HCT116 (cell line): Measurements from ENCODE around the gene DLL1. TPM values are rescaled to one million over a fixed set of nuclear protein-coding genes. Genes with fewer than 3 reads are reported as not detected.
"Not testable (repeated sequence)": the region's sequence is repeated elsewhere in the genome, so short reads cannot be mapped to it uniquely, and the experiment has no call there.

ENCODE experiments used
- ATAC-seq: fragments of 200-7000 bp; cut with Tn5 transposase; 2 replicates; pipeline ENCODE4 v1.9.1; 2020; ENCODE audit warnings: mild to moderate bottlenecking, moderate library complexity
- Bru-seq: library from RNA; stranded (reverse); fragments of 400-500 nt; gene quantifications from one replicate; lab custom pipeline; 2021; lab: Mats Ljungman, UMichigan
- BruChase-seq, 2 experiments: library from RNA; stranded (reverse); fragments of 400-500 nt; gene quantifications; one replicate each; lab custom pipeline; 2021; lab: Mats Ljungman, UMichigan
- BruUV-seq: library from RNA; stranded (reverse); fragments of 400-500 nt; replicated peaks from 2 replicates; lab custom pipeline; 2021; lab: Mats Ljungman, UMichigan
- CTCF ChIA-PET: fragments of 300-600 bp; sonication (Branson Sonifier 250); formaldehyde crosslinking; loops from one replicate; lab custom pipeline; 2021; ENCODE audit warnings: antibody characterized with exemption; lab: Charles Lee
- POLR2A ChIA-PET: fragments of 300-600, 350-600 bp; sonication (Branson Sonifier 250); formaldehyde crosslinking; loops from one replicate; lab custom pipeline; 2021; ENCODE audit warnings: antibody characterized with exemption; lab: Charles Lee
- RAD21 ChIA-PET, 2 experiments: fragments of 300-600 bp; sonication (Branson Sonifier 250); formaldehyde crosslinking; loops; one replicate each; lab custom pipeline; 2023; ENCODE audit warnings: low total read pairs in 2 of 2; ENCODE audit not compliant: uncharacterized antibody in 2 of 2, unreplicated experiment in 2 of 2, low non-redundant PET in 1 of 2; lab: Charles Lee
- DNase-seq: peaks from one replicate; pipeline ENCODE4 v3.0.0-alpha.2; 2010; ENCODE audit warnings: low read depth, low spot score
- H2AFZ ChIP-seq: fragments of 200-600 bp; shearing (Covaris generic), sonication (generic); 2 replicates; pipeline ENCODE4 v1.6.1; 2017; ENCODE audit warnings: low read depth, mixed run types, mixed read lengths, antibody characterized with exemption, low read length; ENCODE audit not compliant: poor library complexity, severe bottlenecking
- H3K27ac ChIP-seq: 2 replicates; pipeline ENCODE4 v1.5.1; 2012; ENCODE audit warnings: low read depth, low read length
- H3K27me3 ChIP-seq: fragments of 200-600 bp; sonication (generic); 2 replicates; pipeline ENCODE4 v1.6.1; 2016; ENCODE audit warnings: mixed run types, low read length, mixed read lengths; ENCODE audit not compliant: insufficient read depth
- H3K36me3 ChIP-seq, 2 experiments: fragments of 200-500 bp in 1 of 2; fragments of 200-600 bp in 1 of 2; sonication (Bioruptor generic) in 1 of 2; sonication (generic) in 1 of 2; 2 replicates each; pipeline versions ENCODE4 v1.5.1 to v1.6.1; 2014 to 2016; ENCODE audit warnings: low read length in 2 of 2, inconsistent platforms in 1 of 2, mixed read lengths in 1 of 2, mixed run types in 1 of 2; ENCODE audit not compliant: insufficient read depth in 2 of 2, control insufficient read depth in 1 of 2
- H3K4me1 ChIP-seq, 2 experiments: fragments of 200-600 bp in 1 of 2; sonication (generic) in 1 of 2; 2 replicates each; pipeline versions ENCODE4 v1.5.1 to v1.6.1; 2012 to 2017; ENCODE audit warnings: low read length in 2 of 2, inconsistent platforms in 1 of 2, mild to moderate bottlenecking in 1 of 2, mixed read lengths in 1 of 2, mixed run types in 1 of 2, moderate library complexity in 1 of 2; ENCODE audit not compliant: insufficient read depth in 2 of 2, control insufficient read depth in 1 of 2
- H3K4me2 ChIP-seq: fragments of 200-600 bp; sonication (generic); 2 replicates; pipeline ENCODE4 v1.6.1; 2017; ENCODE audit warnings: mixed run types, low read length, mixed read lengths
- H3K4me3 ChIP-seq, 2 experiments: fragments of 200-600 bp in 1 of 2; sonication (generic) in 1 of 2; replicated peaks in 1 of 2; 2 replicates each; pipeline ENCODE4 v1.5.1; 2011 to 2016; ENCODE audit warnings: low read length in 2 of 2, control low read depth in 1 of 2, low read depth in 1 of 2, mild to moderate bottlenecking in 1 of 2, mixed read lengths in 1 of 2, mixed run types in 1 of 2
- H3K79me2 ChIP-seq: fragments of 200-600 bp; sonication (generic); 2 replicates; pipeline ENCODE4 v1.6.1; 2017; ENCODE audit warnings: mild to moderate bottlenecking, mixed run types, low read length, moderate library complexity, mixed read lengths; ENCODE audit not compliant: insufficient read depth
- H3K9ac ChIP-seq: fragments of 200-600 bp; sonication (generic); 2 replicates; pipeline ENCODE4 v1.6.1; 2016; ENCODE audit warnings: low read length, mixed read lengths
- H3K9me2 ChIP-seq: fragments of 200-600 bp; sonication (generic), shearing (Covaris generic); 2 replicates; pipeline ENCODE4 v1.6.1; 2017; ENCODE audit warnings: mixed run types, mild to moderate bottlenecking, moderate library complexity; ENCODE audit not compliant: insufficient read depth
- H3K9me3 ChIP-seq, 2 experiments: fragments of 200-500 bp in 1 of 2; fragments of 200-600 bp in 1 of 2; sonication (Bioruptor generic) in 1 of 2; sonication (generic) in 1 of 2; 2 replicates each; pipeline ENCODE4 v1.6.1; 2014 to 2017; ENCODE audit warnings: low read length in 2 of 2, mixed read lengths in 2 of 2, inconsistent platforms in 1 of 2, low read depth in 1 of 2, mild to moderate bottlenecking in 1 of 2, mixed run types in 1 of 2, moderate library complexity in 1 of 2; ENCODE audit not compliant: control insufficient read depth in 1 of 2, insufficient read depth in 1 of 2
- H4K20me1 ChIP-seq: fragments of 200-600 bp; sonication (generic), shearing (Covaris generic); 2 replicates; pipeline ENCODE4 v1.6.1; 2017; ENCODE audit warnings: mixed run types, mild to moderate bottlenecking, moderate library complexity; ENCODE audit not compliant: insufficient read depth
- CEBPB ChIP-seq: IDR thresholded peaks from 2 replicates; pipeline ENCODE4 v1.6.1; 2012; ENCODE audit warnings: low read depth
- ELF1 ChIP-seq: IDR thresholded peaks from 2 replicates; pipeline ENCODE4 v1.6.1; 2012; ENCODE audit warnings: low read depth, borderline replicate concordance
- EZH2phosphoT487 ChIP-seq: fragments of 200-600 bp; IDR thresholded peaks from 2 replicates; pipeline ENCODE4 v1.6.1; 2018; ENCODE audit warnings: antibody characterized with exemption, borderline replicate concordance
- FOSL1 ChIP-seq: IDR thresholded peaks from 2 replicates; pipeline ENCODE4 v1.6.1; 2012; ENCODE audit warnings: low read depth
- POLR2AphosphoS5 ChIP-seq: IDR thresholded peaks from 2 replicates; pipeline ENCODE4 v1.6.1; 2011; ENCODE audit warnings: mild to moderate bottlenecking, low read depth, low read length, moderate library complexity
- REST ChIP-seq: IDR thresholded peaks from 2 replicates; pipeline ENCODE4 v1.6.1; 2012; ENCODE audit warnings: low read depth
- SP1 ChIP-seq: IDR thresholded peaks from 2 replicates; pipeline ENCODE4 v1.6.1; 2012; ENCODE audit warnings: low read depth
- SRF ChIP-seq: IDR thresholded peaks from 2 replicates; pipeline ENCODE4 v1.6.1; 2012; ENCODE audit warnings: low read depth
- TCF7L2 ChIP-seq: IDR thresholded peaks from 2 replicates; pipeline ENCODE4 v1.7.0; 2011; ENCODE audit warnings: borderline replicate concordance, inconsistent platforms; ENCODE audit not compliant: insufficient read depth, insufficient read length; ENCODE audit errors: extremely low read depth
- ZFX ChIP-seq: fragments of 450-650 bp; IDR thresholded peaks from 2 replicates; pipeline ENCODE4 v1.6.1; 2017
- ZNF274 ChIP-seq: fragments of 200-500 bp; sonication (Bioruptor generic); IDR thresholded peaks from 2 replicates; pipeline ENCODE4 v1.6.1; 2014; ENCODE audit warnings: mild to moderate bottlenecking, low read depth, low read length, inconsistent platforms
- intact Hi-C: fragments of 100-400 bp; cut with micrococcal nuclease; formaldehyde crosslinking; loops from 2 replicates; pipeline ENCODE4 v1.10.0; 2022
- long read RNA-seq: library from polyadenylated mRNA; unstranded; transcript quantifications from one replicate; pipeline ENCODE4 v2.0.0, GENCODE V29; 2021; ENCODE audit not compliant: unreplicated experiment
- polyA plus RNA-seq: library from polyadenylated mRNA; unstranded; fragments of >200 nt; gene quantifications from 2 replicates; pipeline ENCODE4 v1.2.1, GENCODE V29; 2012; ENCODE audit warnings: missing spikeins
- total RNA-seq: library from RNA; stranded (reverse); gene quantifications from one replicate; pipeline ENCODE4 v1.2.1, GENCODE V29; 2021; ENCODE audit not compliant: unreplicated experiment

DLL1 gene, protein sequence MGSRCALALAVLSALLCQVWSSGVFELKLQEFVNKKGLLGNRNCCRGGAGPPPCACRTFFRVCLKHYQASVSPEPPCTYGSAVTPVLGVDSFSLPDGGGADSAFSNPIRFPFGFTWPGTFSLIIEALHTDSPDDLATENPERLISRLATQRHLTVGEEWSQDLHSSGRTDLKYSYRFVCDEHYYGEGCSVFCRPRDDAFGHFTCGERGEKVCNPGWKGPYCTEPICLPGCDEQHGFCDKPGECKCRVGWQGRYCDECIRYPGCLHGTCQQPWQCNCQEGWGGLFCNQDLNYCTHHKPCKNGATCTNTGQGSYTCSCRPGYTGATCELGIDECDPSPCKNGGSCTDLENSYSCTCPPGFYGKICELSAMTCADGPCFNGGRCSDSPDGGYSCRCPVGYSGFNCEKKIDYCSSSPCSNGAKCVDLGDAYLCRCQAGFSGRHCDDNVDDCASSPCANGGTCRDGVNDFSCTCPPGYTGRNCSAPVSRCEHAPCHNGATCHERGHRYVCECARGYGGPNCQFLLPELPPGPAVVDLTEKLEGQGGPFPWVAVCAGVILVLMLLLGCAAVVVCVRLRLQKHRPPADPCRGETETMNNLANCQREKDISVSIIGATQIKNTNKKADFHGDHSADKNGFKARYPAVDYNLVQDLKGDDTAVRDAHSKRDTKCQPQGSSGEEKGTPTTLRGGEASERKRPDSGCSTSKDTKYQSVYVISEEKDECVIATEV
- total RNA-seq (5.3 TPM), Bru-seq, nascent RNA (percentile 41 among the genes with signal in this experiment), BruChase-seq, experiment 1, labeled RNA remaining after a 6-hour chase (percentile 47 among the genes with signal in this experiment), BruChase-seq, experiment 2, labeled RNA remaining after a 2-hour chase (percentile 49 among the genes with signal in this experiment)
- 3.3 and 3.9 TPM in 2 replicates for polyA plus RNA-seq
- long read RNA-seq, partial matches to known transcripts, result 5 of 16 reads
- long read RNA-seq, other reads (novel, unspliced or antisense), result 7 of 16 reads

- H3K9ac ChIP-seq, result peak within 1 kb of the TSS; percentile 68
- peak; percentile 79 for ATAC-seq
- no peak for DNase-seq
- peak within 1 kb of the TSS; percentile 54 for H2AFZ ChIP-seq
- ChIA-PET POLR2A (no interaction called here), CTCF (interaction anchor here (0.8 to 1.2 kb wide), 2 partner anchors 30 to 340 kb away, joined by 3 read pairs; no protein-coding TSS in a partner anchor), RAD21 (interaction anchor here (0.6 to 0.7 kb wide), 2 partner anchors 16 to 331 kb away, joined by 3 read pairs; partner anchors contain the start of gene FAM120B (in 1 of the 2))
- peak within 1 kb of the TSS; percentile 90 for H3K4me2 ChIP-seq
- intact Hi-C loops, result loop anchor here (10.0 kb wide), 1 partner anchor 234 kb away; no protein-coding TSS in a partner anchor
- H3K36me3 ChIP-seq, result no peaks in the 10 kb centered on the region; a peak in 1 of 4 replicates
- H3K27ac ChIP-seq, result peak within 1 kb of the TSS; percentile 32; the same call in 1 of the 2 replicates
- H3K4me3 ChIP-seq, result peak within 1 kb of the TSS; percentile 67 to 77
- H4K20me1 ChIP-seq, result no peaks in the 10 kb centered on the region
- no peak for TF ChIP-seq FOSL1
- peak; percentile 79 for TF ChIP-seq POLR2AphosphoS5
- peak; percentile 31 for TF ChIP-seq ZFX
- no peak for TF ChIP-seq CEBPB
- TF ChIP-seq SP1, result no peak
- no peak for TF ChIP-seq SRF
- TF ChIP-seq TCF7L2, result no peak
- TF ChIP-seq REST, result no peak
- no peak for TF ChIP-seq ZNF274
- TF ChIP-seq ELF1, result no peak
- TF ChIP-seq EZH2phosphoT487, result no peak
- peaks cover 4% of the 10 kb centered on the region; the same call in 1 of the 2 replicates for H3K27me3 ChIP-seq
- H3K4me1 ChIP-seq, result peaks cover 4 to 14% of the 10 kb centered on the region in 2 experiments; a peak in 3 of 4 replicates
- H3K79me2 ChIP-seq, result no peaks in the 10 kb centered on the region
- BruUV-seq, result no TSS peak
- H3K9me3 ChIP-seq, result no peaks in the 10 kb centered on the region
- H3K9me2 ChIP-seq, result no peaks in the 10 kb centered on the region
These were observed at the start of gene DLL1 for GRCh38 chr6:170290296-170291128. Gene DLL1, minus strand, starts transcription at chr6:170291078. Its CDS starts 939 bp downstream, at chr6:170290139.

GRCh38 chr6:170335199-170335598 is 44.3 kb upstream of the DLL1 start:
- H3K9me2 ChIP-seq, H3K9ac ChIP-seq, BruUV-seq, H3K27me3 ChIP-seq, H3K9me3 ChIP-seq, POLR2A ChIA-PET, intact Hi-C loops, H3K4me3 ChIP-seq, CTCF ChIA-PET, ATAC-seq, H3K27ac ChIP-seq, H3K4me1 ChIP-seq, H2AFZ ChIP-seq, H4K20me1 ChIP-seq, H3K4me2 ChIP-seq, DNase-seq, RAD21 ChIA-PET: not testable (repeated sequence)
- peaks cover 19% of the 10 kb centered on the region for H3K79me2 ChIP-seq
- H3K36me3 ChIP-seq, result peaks cover 0 to 16% of the 10 kb centered on the region in 2 experiments; a peak in 3 of 4 replicates
